Measurements from ENCODE around the gene TBC1D22A.
"Not testable (repeated sequence)": the region's sequence is repeated elsewhere in the genome, so short reads cannot be mapped to it uniquely, and the experiment has no call there.

The TBC1D22A gene

DNA sequence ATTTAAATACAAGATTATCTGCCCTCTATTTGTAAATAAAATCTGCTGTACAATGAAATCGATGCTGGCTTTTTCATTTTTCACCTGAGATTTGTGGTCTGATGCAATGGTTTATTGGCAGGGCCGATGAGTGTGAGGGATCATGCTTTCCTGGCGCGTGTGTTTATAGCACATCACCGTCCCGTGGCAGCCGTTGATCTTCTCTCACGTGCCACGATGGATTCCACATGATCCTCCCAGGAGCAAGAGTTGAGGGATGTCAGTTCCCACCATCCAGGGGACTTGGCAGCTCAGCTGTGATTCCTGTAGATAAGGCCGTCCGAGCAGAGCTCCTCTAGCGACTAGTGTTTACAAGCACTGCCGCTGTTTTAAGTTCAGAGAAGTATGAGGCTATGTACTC lies 213.7 kb downstream of the TBC1D22A start:
- no peak for DNase-seq

DNA sequence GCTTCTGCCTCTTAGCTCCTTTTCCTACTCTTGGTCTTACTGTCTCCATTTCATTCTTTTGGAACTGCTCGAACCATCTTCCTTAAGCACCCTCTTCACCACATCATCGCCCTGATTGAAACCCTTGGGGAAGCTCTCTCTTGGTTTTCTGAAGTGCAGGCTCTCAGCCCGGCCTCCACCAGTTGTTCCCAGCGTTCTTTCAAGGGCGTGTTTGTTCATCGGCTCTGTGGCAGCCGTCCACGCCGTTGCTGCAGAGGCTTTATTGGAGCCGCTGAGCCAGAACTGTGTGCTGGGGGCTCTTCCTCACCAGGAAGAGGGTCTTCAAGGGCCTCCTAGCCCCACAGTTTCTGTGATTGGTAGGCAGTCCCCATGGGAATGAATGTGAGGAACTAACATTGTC lies 214.1 kb downstream of the TBC1D22A start:
- DNase-seq, result no peak

GRCh38 chr22:46977656-46978343 lies 215.3 kb downstream of the TBC1D22A start:
- DNase-seq, result no peak

- DNase-seq, result not testable (repeated sequence)
Observed at GRCh38 chr22:46978668-46979067, 216.2 kb downstream of the TBC1D22A start.

GRCh38 chr22:46979506-46979905 lies 217.1 kb downstream of the TBC1D22A start:
- no peak for DNase-seq

GRCh38 chr22:46980392-46980791 lies 217.9 kb downstream of the TBC1D22A start:
- DNase-seq, result no peak

DNA sequence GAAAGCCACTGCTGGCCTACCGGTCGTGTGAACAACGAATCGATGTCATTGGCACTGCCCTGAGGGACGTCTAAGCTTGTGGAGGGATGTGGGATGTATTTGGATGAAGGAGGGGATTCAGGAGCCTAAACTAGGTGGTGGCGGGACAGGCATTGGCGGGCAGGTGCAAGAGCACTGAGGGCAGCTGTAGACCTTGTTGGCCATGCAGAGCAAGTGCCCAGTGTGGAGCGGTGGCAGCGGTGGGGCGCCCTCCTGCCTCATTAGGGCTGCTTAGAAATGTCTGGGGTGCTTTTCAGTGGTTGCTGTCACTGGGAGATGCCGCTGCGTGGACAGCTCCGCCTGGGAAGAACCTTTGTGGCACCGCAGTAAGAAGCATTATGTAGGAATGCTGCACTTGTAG lies 220.2 kb downstream of the TBC1D22A start:
- DNase-seq, result no peak

DNA sequence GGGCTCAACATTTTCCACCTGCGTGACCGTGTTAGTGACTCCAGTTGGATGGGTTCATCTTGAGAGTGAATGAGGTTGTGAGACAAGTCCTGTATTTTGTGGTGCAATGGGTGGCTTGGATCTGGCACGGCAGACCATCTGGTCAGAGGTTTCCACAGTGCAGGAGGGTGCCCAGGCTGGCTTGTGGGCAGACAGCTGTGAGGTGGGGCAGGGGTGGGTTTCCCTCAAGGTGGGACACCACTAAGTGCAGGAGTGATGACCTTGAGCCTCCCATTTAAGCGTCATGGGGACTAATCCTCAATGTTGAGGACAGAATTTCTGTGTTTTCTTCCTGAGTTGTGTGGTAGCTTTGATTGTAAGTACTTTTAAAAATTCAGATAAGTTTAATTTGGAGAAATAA lies 220.6 kb downstream of the TBC1D22A start:
- DNase-seq, result no peak

GRCh38 chr22:46984751-46985506 lies 222.5 kb downstream of the TBC1D22A start:
- no peak for DNase-seq

GRCh38 chr22:46985507-46985882 lies 223.0 kb downstream of the TBC1D22A start:
- DNase-seq, result no peak

DNA sequence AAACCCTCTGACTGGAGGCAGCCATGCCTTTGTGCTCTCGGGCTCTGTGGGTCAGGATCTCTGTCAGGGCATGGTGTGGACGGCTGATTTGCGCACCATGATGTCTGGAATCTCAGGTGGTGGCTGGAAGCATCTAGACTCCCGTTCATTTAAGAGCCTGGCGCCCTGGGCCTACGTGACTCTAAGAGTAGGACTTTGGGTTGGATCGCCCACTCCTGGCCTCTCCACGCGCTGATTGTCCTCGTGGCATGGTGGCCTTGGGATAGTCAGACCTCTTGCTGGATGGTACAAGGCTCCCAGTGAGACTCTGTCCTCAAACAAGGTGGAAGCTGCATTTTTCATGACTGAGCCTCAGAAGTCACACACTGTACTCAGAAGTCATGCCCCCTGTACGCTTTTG lies 224.3 kb downstream of the TBC1D22A start:
- no peak for DNase-seq

DNA sequence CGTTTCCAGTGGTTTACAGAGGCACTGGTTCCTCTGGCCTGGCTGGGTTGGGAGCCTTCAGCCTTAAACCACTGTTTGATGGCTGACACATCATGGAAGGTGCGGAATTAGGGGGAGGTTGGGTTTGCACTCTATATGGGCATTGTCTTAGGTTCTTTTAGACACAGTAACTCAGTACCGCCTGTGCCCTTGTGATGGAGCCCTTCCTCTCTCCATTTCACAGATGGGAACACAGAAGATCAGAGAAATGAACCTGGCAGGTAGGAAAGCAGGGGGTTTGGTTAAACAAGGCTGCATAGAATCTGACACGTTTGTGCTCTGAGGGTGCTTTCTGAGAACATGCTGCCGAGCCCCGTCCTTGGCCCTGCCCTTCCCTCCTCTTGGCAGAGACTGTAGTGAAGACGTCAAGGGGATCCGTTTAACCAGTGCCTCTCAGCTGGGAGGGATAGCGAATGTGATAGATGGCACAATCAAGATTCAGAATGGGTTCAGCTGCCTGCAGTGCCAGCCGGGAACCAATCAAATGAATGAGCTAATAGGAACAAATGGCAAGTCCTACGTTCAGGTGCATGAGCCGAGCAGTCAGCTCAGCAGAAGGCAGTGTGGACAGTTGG lies 228.6 kb downstream of the TBC1D22A start:
- no peak for DNase-seq

DNA sequence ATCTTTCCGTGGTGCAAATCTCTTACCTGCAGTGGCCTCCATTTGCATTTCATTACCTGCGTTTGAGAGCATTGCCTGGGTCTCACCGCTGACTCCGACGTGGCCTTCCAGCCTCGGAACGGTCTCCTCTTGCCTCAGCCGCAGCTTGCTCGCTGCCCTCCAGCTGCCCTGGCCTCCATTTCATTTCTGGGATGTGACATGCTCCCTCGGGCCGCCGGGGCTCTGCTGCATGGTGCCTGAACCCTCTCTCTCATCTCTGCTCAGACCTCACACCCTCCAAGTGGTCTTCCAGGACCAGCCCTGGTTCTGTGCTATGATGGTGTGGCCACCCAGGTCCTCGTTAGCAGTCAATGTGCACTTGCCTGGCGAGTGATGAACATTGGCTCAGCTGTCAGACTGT lies 229.2 kb downstream of the TBC1D22A start:
- no peak for DNase-seq

DNA sequence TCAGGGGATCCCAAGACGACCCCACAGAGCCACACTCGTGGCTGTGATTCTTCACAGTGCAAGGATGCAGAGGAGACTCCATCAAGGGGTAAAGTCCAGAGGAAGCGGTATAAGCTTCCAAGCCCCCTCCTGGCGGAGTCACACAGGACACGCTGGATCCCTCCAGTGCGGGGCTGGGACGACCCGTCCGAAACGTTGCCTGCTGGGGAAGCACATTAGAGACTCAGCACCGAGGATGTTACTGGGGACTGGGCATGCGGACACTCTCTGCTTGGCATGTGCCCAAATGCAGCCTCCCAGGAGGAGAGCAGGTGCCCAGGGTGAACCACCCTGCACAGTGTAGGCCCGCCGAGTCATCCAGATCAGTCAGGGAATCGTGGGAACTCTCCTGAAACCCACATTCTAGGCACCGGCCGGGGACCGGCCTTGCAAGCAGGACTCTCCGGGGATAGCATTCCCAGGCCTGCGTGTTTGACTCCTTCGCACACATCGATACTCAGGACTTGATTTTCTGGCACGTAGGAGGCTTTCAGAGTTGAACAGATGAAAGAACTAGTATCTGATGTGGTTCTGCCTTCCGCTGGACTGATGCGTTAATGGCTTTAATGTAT lies 229.8 kb downstream of the TBC1D22A start:
- no peak for DNase-seq

GRCh38 chr22:46993633-46994032 lies 231.2 kb downstream of the TBC1D22A start:
- no peak for DNase-seq

GRCh38 chr22:46994265-46994664 lies 231.8 kb downstream of the TBC1D22A start:
- no peak for DNase-seq

- DNase-seq, result no peak
Observed at GRCh38 chr22:46994983-46995382, 232.5 kb downstream of the TBC1D22A start.

DNA sequence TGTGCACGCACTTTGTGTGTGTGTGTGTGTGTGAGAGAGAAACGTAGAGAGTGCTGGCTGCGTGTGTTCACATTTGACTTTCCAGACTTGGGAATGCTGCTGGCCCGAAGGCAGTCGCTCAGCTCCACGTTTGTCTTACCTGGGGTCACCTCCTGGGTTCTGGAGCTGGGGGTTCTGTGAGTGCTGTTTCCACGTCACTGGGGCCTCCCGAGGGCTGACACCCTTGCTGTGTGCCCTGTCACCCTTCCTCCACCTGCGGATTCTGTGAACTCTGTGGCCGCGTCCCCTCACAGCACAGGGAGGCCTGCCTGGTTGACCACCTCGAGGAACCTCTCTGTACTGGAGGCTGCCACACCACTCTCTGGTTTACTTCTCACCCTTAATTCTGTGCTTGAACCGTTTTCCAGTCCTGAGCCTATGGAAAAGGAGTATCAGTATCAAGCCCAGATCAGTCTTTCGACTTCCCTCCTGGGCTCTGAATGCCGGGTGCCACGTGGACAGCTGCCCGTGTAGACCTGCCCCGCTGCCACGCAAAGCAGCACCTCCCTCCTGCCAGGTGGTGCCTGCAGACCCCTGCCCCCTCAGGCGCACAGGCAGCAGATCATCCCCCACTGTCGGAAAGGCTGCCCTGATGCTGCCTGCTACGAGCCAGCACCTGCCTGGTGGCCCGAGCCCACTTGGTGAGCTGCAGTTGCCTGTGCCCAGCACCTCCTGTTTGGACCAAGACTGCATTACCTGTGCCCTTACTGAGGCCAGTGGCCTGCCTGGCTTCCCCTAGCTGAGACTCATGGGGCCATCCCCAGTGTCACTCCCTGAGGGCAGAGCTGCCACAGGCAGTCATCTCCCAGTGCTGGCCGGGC lies 233.3 kb downstream of the TBC1D22A start:
- DNase-seq, result no peak

GRCh38 chr22:46996595-46997310 lies 234.3 kb downstream of the TBC1D22A start:
- DNase-seq, result no peak

- DNase-seq, result no peak
Observed at GRCh38 chr22:46997311-46997970, 235.0 kb downstream of the TBC1D22A start.

GRCh38 chr22:46998331-46998730 lies 235.9 kb downstream of the TBC1D22A start:
- DNase-seq, result no peak
